Colonic mucosa (tissue), 4 donors: Measurements from ENCODE around the gene DTNB. TPM values are rescaled to one million over a fixed set of nuclear protein-coding genes. Genes with fewer than 3 reads are reported as not detected.

Experiments
- DNase-seq: peaks from one replicate; pipeline ENCODE4 v3.0.0-alpha.2; 2020
- H3K27ac ChIP-seq: fragments of 200-600 bp; one replicate; pipeline ENCODE4 v1.8.0; 2021
- H3K27me3 ChIP-seq: fragments of 200-600 bp; one replicate; pipeline ENCODE4 v1.8.0; 2021
- H3K36me3 ChIP-seq: fragments of 200-600 bp; one replicate; pipeline ENCODE4 v1.8.0; 2021
- H3K4me1 ChIP-seq: fragments of 200-600 bp; one replicate; pipeline ENCODE4 v1.8.0; 2021; ENCODE audit warnings: mild to moderate bottlenecking
- H3K4me3 ChIP-seq: fragments of 200-600 bp; one replicate; pipeline ENCODE4 v1.8.0; 2021
- H3K9ac ChIP-seq, 2 donors: one replicate each; pipeline ENCODE4 v1.7.0; 2013; ENCODE audit warnings: control low read depth in 2 of 2, low read depth in 2 of 2, low read length in 2 of 2
- H3K9me3 ChIP-seq: fragments of 200-600 bp; one replicate; pipeline ENCODE4 v1.8.0; 2021
- CTCF ChIP-seq: fragments of 200-600 bp; IDR thresholded peaks from one replicate; pipeline ENCODE4 v1.8.0; 2022; ENCODE audit warnings: antibody characterized with exemption, mild to moderate bottlenecking
- intact Hi-C: fragments of 100-400 bp; cut with DNase I; formaldehyde crosslinking; loops from one replicate; pipeline ENCODE4 v1.14.1; 2022
- total RNA-seq, 2 donors: library from RNA; stranded (reverse); fragmentation: NEBNext Ultra II Directional in 1 of 2; extraction: Animal tissue kit (Norgen Biotek cat#: 25700) in 1 of 2; gene quantifications; one replicate each; pipeline ENCODE4 v1.2.1, GENCODE V29; 2021
- donor health status: healthy.
- donor health status: DM: no; HTN: no; CAD: no.
- donor health status: DM: no; HTN: no; CAD: no.

The DTNB gene
- total RNA-seq, 2 donors from 2014 or later = 5.2 to 9.3 TPM

- intact Hi-C loops = no loop called here
- no peak for TF ChIP-seq CTCF
- Histone ChIP-seq H3K4me3 (no peak overlapping the region), H3K9ac (no peak overlapping the region), H3K9me3 (no peaks in the 10 kb centered on the region), H3K4me1 (no peaks in the 10 kb centered on the region), H3K27me3 (no peaks in the 10 kb centered on the region), H3K36me3 (no peaks in the 10 kb centered on the region), H3K27ac (no peak overlapping the region)
- DNase-seq = no peak
Measured at GRCh38 chr2:25333981-25334380, 339.4 kb downstream of the DTNB start.

- no peak overlapping the region for H3K27ac ChIP-seq
- no peak for DNase-seq
Measured at GRCh38 chr2:25332571-25332970, 340.8 kb downstream of the DTNB start.

GRCh38 chr2:25331686-25332365 is 341.6 kb downstream of the DTNB start:
- TF ChIP-seq CTCF = no peak
- no peak overlapping the region for H3K4me3 ChIP-seq
- no peak overlapping the region for H3K9ac ChIP-seq
- no peaks in the 10 kb centered on the region for H3K4me1 ChIP-seq
- no peak for DNase-seq
- no peaks in the 10 kb centered on the region for H3K36me3 ChIP-seq
- no peak overlapping the region for H3K27ac ChIP-seq
- no peaks in the 10 kb centered on the region for H3K27me3 ChIP-seq
- H3K9me3 ChIP-seq = no peaks in the 10 kb centered on the region
- intact Hi-C loops = no loop called here

More at GRCh38 chr2:25332571-25332970, 340.8 kb downstream of the DTNB start:
- Histone ChIP-seq H3K27me3 (no peaks in the 10 kb centered on the region), H3K4me3 (no peak overlapping the region), H3K9ac (no peak overlapping the region), H3K36me3 (no peaks in the 10 kb centered on the region), H3K9me3 (no peaks in the 10 kb centered on the region), H3K4me1 (no peaks in the 10 kb centered on the region)
- no peak for TF ChIP-seq CTCF
- intact Hi-C loops = no loop called here

- H3K9ac ChIP-seq = no peak overlapping the region
- no peaks in the 10 kb centered on the region for H3K4me1 ChIP-seq
- H3K9me3 ChIP-seq = no peaks in the 10 kb centered on the region
- no peaks in the 10 kb centered on the region for H3K36me3 ChIP-seq
- H3K4me3 ChIP-seq = no peak overlapping the region
- DNase-seq = no peak
- H3K27me3 ChIP-seq = no peaks in the 10 kb centered on the region
- intact Hi-C loops = no loop called here
- no peak for TF ChIP-seq CTCF
- H3K27ac ChIP-seq = no peak overlapping the region
Measured at GRCh38 chr2:25330937-25331336, 342.4 kb downstream of the DTNB start.

- TF ChIP-seq CTCF = no peak
- intact Hi-C loops = no loop called here
- no peaks in the 10 kb centered on the region for H3K36me3 ChIP-seq
- H3K9ac ChIP-seq = no peak overlapping the region
- no peak overlapping the region for H3K27ac ChIP-seq
- no peak for DNase-seq
- H3K27me3 ChIP-seq = no peaks in the 10 kb centered on the region
- H3K4me3 ChIP-seq = no peak overlapping the region
- no peaks in the 10 kb centered on the region for H3K4me1 ChIP-seq
- no peaks in the 10 kb centered on the region for H3K9me3 ChIP-seq
Measured at GRCh38 chr2:25330273-25330672, 343.1 kb downstream of the DTNB start.
